Subcutaneous abdominal adipose tissue (tissue), 5 donors: ENCODE measurements around the gene UGT2B15.
"Not testable (repeated sequence)": the region's sequence is repeated elsewhere in the genome, so short reads cannot be mapped to it uniquely, and the experiment has no call there.

Experiments
- H3K27ac ChIP-seq: one replicate; pipeline ENCODE4 v1.7.0; 2013; ENCODE audit warnings: low read depth, mild to moderate bottlenecking, inconsistent platforms, low read length, moderate library complexity
- H3K27me3 ChIP-seq, 5 donors: one replicate each; pipeline ENCODE4 v1.7.0; 2013; ENCODE audit warnings: low read length in 5 of 5, inconsistent platforms in 1 of 5; ENCODE audit not compliant: control insufficient read depth in 5 of 5, insufficient read depth in 4 of 5
- H3K36me3 ChIP-seq, 5 donors: one replicate each; pipeline ENCODE4 v1.7.0; 2013; ENCODE audit warnings: low read length in 5 of 5; ENCODE audit not compliant: control insufficient read depth in 5 of 5, insufficient read depth in 5 of 5
- H3K4me1 ChIP-seq, 5 donors: one replicate each; pipeline ENCODE4 v1.7.0; 2013; ENCODE audit warnings: low read length in 5 of 5, mild to moderate bottlenecking in 3 of 5, moderate library complexity in 1 of 5; ENCODE audit not compliant: control insufficient read depth in 5 of 5, insufficient read depth in 5 of 5
- H3K4me3 ChIP-seq, 5 donors: one replicate each; pipeline ENCODE4 v1.7.0; 2013; ENCODE audit warnings: low read length in 5 of 5, low read depth in 1 of 5
- H3K9ac ChIP-seq, 5 donors: one replicate each; pipeline ENCODE4 v1.7.0; 2013; ENCODE audit warnings: low read length in 5 of 5, mild to moderate bottlenecking in 4 of 5, moderate library complexity in 3 of 5
- H3K9me3 ChIP-seq, 5 donors: one replicate each; pipeline ENCODE4 v1.7.0; 2013; ENCODE audit warnings: low read length in 5 of 5; ENCODE audit not compliant: control insufficient read depth in 5 of 5
- donor health status: healthy.
- donor health status: healthy.
- donor health status: healthy.
- donor health status: healthy.
- donor health status: healthy.

UGT2B15 gene

GRCh38 chr4:68691186-68691585, 20.7 kb upstream of the UGT2B15 start:
- no peaks in the 10 kb centered on the region for H3K36me3 ChIP-seq

GRCh38 chr4:68683034-68683433, 12.6 kb upstream of the UGT2B15 start:
- Histone ChIP-seq H3K27me3 (no peaks in the 10 kb centered on the region), H3K36me3 (no peaks in the 10 kb centered on the region), H3K9me3 (peaks cover 0 to 4% (median 0%) of the 10 kb centered on the region in 5 donors), H3K4me1 (no peaks in the 10 kb centered on the region), H3K27ac (no peak overlapping the region), H3K4me3 (no peak overlapping the region), H3K9ac (no peak overlapping the region)

More at GRCh38 chr4:68691186-68691585, 20.7 kb upstream of the UGT2B15 start:
- Histone ChIP-seq H3K27me3 (no peaks in the 10 kb centered on the region), H3K9me3 (peaks cover 0 to 14% (median 6%) of the 10 kb centered on the region in 5 donors), H3K4me1 (no peaks in the 10 kb centered on the region), H3K9ac (no peak overlapping the region), H3K27ac (no peak overlapping the region), H3K4me3 (no peak overlapping the region)

- H3K4me3 ChIP-seq, H3K9me3 ChIP-seq, H3K36me3 ChIP-seq, H3K9ac ChIP-seq, H3K27me3 ChIP-seq, H3K27ac ChIP-seq, H3K4me1 ChIP-seq: not testable (repeated sequence)
These were observed 10.8 kb upstream of the UGT2B15 start for GRCh38 chr4:68681298-68681697.

GRCh38 chr4:68673143-68673542, 2.7 kb upstream of the UGT2B15 start:
- Histone ChIP-seq H3K27ac (no peak overlapping the region), H3K9me3 (peaks cover 0 to 7% (median 0%) of the 10 kb centered on the region in 5 donors), H3K9ac (no peak overlapping the region), H3K4me3 (no peak overlapping the region), H3K27me3 (no peaks in the 10 kb centered on the region), H3K4me1 (no peaks in the 10 kb centered on the region), H3K36me3 (no peaks in the 10 kb centered on the region)

- not testable (repeated sequence) for H3K9ac ChIP-seq, H3K36me3 ChIP-seq, H3K4me3 ChIP-seq, H3K27ac ChIP-seq, H3K9me3 ChIP-seq, H3K27me3 ChIP-seq, H3K4me1 ChIP-seq
These were observed 765 bp upstream of the UGT2B15 start for GRCh38 chr4:68671217-68671616.

- not testable (repeated sequence) for H3K4me1 ChIP-seq, H3K27me3 ChIP-seq, H3K4me3 ChIP-seq, H3K9ac ChIP-seq, H3K36me3 ChIP-seq, H3K9me3 ChIP-seq, H3K27ac ChIP-seq
These were observed 1.8 kb downstream of the UGT2B15 start for GRCh38 chr4:68668537-68669163.

GRCh38 chr4:68667551-68667950, 2.9 kb downstream of the UGT2B15 start:
- not testable (repeated sequence) for H3K9me3 ChIP-seq, H3K27ac ChIP-seq, H3K36me3 ChIP-seq

GRCh38 chr4:68664721-68665120, 5.7 kb downstream of the UGT2B15 start:
- H3K36me3 ChIP-seq, H3K27me3 ChIP-seq, H3K9ac ChIP-seq, H3K27ac ChIP-seq, H3K4me1 ChIP-seq, H3K4me3 ChIP-seq, H3K9me3 ChIP-seq: not testable (repeated sequence)

More at GRCh38 chr4:68667551-68667950, 2.9 kb downstream of the UGT2B15 start:
- H3K27me3 ChIP-seq, H3K9ac ChIP-seq, H3K4me3 ChIP-seq, H3K4me1 ChIP-seq: not testable (repeated sequence)

- H3K4me1 ChIP-seq, H3K4me3 ChIP-seq, H3K9ac ChIP-seq: not testable (repeated sequence)
These were observed 7.4 kb downstream of the UGT2B15 start for GRCh38 chr4:68662836-68663574.

GRCh38 chr4:68658672-68659071, 11.8 kb downstream of the UGT2B15 start:
- Histone ChIP-seq H3K4me1 (no peaks in the 10 kb centered on the region), H3K9ac (no peak overlapping the region), H3K9me3 (no peaks in the 10 kb centered on the region), H3K27ac (no peak overlapping the region), H3K36me3 (no peaks in the 10 kb centered on the region), H3K27me3 (no peaks in the 10 kb centered on the region), H3K4me3 (no peak overlapping the region)

More at GRCh38 chr4:68662836-68663574, 7.4 kb downstream of the UGT2B15 start:
- H3K9me3 ChIP-seq, H3K27me3 ChIP-seq, H3K27ac ChIP-seq, H3K36me3 ChIP-seq: not testable (repeated sequence)
